HL-60/S4 treated with phorbol 12-myristate 13-acetate at 8.2 ng/mL for 4 days and 3 days (cell line): Measurements from ENCODE around the gene SARS1.

Experiments used
- in situ Hi-C: fragments of 300-500 bp; cut with MboI; formaldehyde crosslinking; loops from 2 replicates; pipeline ENCODE4 v1.15.0; 2022; ENCODE audit warnings: low sequenced_read_pairs

Gene SARS1

DNA sequence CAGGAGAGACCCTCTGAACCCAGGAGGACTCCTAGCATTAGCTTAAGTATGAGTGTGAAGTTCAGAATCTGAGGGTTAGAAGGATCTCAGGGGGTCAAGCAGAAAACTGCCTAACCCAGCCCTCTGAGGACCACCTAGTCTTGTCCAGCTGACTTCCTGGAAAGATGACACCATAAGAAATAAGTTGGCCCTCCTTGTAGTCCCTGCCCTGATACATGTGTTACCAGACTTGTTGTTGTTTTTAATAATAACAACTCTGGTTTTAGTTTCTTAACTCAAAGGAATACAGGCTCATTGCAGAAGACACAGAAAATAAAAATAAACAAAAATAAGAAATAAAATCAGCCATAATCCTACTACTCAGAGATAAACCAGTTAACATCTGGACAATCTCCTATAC is 21.8 kb upstream of the SARS1 start:
- in situ Hi-C loops = no loop called here

DNA sequence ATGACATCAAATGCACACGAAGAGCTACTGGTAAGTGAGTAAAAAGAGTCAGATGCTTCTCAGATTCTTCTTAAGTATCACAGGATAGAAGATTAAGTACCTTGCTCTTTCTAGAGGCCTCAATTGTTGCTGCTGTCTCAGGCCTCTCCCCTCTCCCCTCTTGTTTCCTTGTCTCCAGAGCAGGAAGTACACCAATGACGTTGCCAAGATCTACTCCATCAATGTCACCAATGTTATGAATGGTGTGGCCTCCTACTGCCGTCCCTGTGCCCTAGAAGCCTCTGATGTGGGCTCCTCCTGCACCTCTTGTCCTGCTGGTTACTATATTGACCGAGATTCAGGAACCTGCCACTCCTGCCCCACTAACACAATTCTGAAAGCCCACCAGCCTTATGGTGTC is 21.3 kb upstream of the SARS1 start:
- in situ Hi-C loops = no loop called here

DNA sequence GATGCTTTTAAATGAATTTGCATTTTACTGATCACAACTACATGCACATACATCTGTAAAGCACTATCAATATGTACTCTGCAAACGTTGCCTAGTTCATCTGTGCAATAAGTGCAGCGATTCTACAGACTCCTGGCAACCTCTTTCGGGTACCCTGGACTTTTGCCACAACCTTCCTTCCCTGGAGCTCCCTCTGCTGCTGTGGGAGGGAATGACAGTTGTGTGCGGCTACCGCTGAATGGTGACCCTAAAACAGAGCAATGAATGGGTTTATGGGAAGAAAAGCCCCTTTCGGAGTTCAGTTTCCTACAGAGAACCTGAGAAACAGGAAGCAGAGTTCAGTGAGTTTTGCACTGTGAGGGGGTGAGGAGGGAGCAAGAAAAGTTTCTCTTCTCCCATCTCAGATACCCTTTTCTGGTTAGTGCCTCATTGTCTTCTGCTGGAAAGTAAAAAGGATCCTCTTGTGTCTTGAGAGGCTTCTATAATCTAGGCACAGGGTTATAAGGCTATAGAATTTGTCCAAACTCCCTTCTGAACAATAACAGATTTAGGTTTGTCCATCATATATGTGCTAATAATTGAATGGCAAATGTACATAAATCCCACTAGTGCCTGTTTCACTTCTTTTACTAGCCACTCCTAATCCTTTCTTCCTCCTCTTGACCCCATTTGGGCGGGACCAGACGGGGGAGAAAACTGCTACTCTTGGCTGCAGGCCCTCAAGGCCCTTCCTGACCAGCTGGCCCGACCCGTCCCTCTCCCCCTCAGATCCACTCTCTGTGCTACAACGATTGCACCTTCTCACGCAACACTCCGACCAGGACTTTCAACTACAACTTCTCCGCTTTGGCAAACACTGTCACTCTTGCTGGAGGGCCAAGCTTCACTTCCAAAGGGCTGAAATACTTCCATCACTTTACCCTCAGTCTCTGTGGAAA is 19.8 kb upstream of the SARS1 start:
- in situ Hi-C loops = no loop called here

DNA sequence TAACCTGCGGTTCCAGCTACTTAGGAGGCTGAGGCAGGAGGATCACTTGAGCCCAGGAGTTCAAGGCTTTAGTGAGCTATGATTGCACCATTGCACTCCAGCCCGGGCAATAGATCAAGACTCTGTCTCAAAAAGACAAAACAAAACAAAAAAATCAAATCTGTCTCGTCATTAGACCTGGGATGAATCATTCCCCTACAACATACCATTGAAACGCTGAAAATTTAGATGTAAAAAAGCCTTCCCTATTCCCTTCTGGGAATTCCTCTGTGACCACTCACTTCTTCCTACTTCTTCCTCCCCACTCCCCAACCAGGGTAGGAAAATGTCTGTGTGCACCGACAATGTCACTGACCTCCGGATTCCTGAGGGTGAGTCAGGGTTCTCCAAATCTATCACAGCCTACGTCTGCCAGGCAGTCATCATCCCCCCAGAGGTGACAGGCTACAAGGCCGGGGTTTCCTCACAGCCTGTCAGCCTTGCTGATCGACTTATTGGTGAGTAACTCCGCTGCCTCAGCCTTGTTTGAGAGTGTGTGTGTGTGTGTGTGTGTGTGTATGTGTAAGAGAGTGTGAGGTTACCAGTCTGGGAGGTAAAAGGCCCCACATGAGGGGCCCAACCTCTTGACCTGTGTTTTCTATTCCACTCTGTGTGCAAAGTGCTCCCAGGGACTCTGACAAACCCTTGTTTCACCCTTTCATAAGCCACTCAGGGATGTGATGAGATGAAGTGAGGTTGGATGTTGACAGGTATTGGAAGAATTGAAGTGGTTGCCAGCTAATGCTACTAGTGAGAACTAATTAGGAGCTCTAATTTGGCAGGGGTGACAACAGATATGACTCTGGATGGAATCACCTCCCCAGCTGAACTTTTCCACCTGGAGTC is 16.3 kb upstream of the SARS1 start:
- in situ Hi-C loops = no loop called here

DNA sequence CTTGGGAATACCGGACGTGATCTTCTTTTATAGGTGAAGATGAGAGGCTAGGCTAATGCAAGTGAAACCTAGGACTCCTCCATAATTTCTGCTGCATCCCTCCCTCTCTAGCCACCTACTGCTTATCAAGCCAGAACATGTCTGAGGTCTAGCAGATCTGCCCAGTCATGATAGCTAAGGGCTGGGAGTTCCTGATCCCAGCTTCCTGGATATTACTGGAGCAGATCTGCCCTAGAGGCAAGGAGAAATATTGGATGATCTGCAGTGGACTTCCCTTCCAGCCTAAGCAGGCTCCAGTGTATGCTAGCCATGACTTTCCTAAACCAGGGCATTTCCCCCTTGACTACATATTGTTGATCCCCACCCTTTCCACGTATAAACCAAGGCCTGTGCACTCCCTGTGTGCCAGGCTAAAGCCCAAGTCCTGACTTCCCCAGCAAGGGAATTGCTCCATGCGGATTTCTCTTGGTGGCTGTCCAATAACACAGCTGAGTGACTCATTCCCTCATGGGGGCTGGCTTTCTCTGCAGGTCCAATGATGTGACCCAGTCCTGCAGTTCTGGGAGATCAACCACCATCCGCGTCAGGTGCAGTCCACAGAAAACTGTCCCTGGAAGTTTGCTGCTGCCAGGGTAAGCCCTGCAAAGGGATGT is 15.5 kb upstream of the SARS1 start:
- in situ Hi-C loops = no loop called here

DNA sequence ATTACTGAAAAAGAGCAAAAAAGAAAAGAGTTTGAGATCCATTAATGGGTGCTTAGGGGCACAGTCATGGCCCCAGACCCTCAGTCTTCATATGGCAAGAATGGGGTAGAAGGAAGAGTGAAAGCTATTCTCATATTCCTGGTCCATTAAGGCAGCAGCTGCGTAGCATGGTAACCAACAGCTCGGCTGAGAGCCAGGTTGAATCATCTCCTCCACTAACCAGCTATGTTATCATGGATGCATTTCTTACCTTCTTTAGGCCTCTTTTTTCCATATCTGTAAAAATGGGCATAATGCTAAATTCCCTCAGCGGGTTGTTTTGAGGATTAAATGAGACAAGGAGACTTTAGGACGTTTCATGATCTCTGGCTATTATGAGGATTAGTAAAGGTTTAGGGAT is 15.0 kb upstream of the SARS1 start:
- in situ Hi-C loops = no loop called here

DNA sequence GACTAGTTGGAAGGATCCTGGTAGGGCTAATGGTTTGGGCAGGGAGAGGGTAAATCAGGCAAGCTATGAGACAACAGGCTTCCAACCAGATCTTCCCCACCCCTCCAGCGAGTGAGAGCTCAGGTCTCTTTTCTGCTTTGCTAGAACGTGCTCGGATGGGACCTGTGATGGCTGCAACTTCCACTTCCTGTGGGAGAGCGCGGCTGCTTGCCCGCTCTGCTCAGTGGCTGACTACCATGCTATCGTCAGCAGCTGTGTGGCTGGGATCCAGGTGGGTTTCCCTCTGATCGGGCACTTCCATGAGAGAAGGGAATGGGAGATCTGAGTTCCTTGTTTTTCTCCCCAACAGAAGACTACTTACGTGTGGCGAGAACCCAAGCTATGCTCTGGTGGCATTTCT is 14.0 kb upstream of the SARS1 start:
- in situ Hi-C loops = loop anchor here (25.0 kb wide), 1 partner anchor 87 kb away; the partner anchor contains the start of gene ELAPOR1

DNA sequence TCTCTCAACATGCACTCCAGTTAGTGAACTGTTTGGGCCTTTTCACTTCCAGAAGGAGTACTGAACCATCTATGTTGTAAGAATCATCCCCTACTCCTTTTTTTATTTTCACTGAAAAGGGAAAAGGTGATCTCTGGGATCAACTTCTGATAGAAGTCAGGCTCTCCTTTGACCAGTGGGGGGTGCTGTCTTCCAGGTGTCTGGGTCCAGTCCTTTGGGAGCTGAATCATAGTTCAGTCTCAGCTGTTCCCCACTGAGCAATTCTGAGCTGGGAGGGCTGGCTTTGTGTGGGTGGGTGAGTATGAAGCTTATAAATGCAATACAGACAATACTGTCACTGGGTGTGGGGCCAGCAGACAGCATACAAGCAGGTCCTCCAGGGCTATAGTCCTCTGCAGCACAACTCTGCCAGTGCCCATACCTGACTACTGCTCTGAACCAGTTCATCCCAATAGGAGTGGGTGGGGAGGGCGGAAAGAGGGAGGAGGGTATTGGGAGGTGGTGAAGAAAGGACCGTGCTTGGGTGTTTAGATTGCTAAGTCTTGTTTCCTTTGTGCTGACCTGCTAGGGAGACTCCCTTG is 12.5 kb upstream of the SARS1 start:
- in situ Hi-C loops = loop anchor here (25.0 kb wide), 1 partner anchor 89 kb away; the partner anchor contains the start of gene ELAPOR1

DNA sequence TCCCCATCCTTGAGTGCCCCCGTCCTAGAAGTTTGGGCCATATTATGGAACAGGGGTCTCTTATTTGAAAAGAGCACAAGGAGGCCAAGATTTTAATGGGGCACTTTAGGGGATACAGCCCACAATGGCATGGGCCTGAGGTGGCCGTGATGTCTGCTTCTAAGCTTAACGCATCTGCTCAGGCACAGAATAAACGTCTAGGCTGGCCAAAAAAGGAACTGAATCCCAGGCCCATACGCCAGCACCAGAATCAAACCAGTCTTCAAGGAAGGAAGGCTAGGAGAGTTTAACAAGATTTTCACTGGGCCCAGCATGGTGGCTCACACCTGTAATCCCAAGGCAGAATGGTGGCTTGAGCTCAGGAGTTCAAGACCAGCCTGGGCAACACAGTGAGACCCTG is 9.2 kb upstream of the SARS1 start:
- in situ Hi-C loops = loop anchor here (25.0 kb wide), 1 partner anchor 92 kb away; the partner anchor contains the start of gene ELAPOR1

DNA sequence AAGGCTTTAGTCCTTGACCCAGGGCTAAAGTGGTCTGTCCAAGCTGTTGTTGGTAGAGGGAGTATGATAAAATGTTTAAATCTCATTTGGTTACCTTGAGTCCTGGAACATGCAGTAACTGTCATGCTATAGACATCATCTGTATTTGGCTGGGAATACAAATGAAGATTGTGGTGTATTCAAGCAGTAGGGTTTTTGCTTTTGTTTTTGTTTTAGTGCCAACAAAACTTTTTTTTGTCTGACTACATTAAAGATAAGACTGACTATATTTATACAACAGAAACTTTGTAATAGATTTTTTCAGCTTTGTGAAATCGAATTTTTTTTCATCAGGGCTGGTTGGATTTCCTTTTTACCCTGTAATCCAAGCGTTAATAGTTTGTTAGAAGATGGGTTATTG is 7.4 kb upstream of the SARS1 start:
- in situ Hi-C loops = loop anchor here (25.0 kb wide), 1 partner anchor 94 kb away; the partner anchor contains the start of gene ELAPOR1

DNA sequence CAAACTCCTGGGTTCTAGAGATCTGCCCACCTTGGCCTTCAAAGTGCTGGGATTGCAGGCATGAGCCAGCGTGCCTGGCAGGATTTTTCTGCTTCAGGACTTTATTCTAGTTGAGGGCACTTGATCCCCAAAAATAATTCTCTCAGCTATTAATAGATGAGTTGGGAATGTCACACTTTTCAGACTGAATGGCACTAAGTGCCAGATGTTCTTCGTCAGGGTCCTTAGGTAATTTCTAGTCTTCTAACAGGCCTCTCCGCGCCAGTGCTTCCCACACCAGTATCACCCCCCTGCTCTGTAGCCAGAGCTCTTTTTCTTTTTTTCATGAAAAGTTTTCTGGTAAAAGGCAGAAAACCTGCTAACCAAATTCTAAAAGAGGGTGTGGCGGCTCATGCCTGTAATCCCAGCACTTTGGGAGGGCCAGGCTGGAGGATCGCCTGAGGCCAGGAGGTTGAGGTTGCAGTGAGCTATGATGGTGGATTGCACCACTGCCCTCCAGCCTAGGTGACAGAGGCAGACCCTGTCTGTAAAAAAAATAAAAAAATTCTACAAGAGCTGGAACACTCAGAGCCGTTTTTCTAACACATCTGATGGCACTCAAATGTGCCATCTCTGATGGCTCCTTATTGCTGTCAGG is 6.1 kb upstream of the SARS1 start:
- in situ Hi-C loops = loop anchor here (25.0 kb wide), 1 partner anchor 95 kb away; the partner anchor contains the start of gene ELAPOR1

DNA sequence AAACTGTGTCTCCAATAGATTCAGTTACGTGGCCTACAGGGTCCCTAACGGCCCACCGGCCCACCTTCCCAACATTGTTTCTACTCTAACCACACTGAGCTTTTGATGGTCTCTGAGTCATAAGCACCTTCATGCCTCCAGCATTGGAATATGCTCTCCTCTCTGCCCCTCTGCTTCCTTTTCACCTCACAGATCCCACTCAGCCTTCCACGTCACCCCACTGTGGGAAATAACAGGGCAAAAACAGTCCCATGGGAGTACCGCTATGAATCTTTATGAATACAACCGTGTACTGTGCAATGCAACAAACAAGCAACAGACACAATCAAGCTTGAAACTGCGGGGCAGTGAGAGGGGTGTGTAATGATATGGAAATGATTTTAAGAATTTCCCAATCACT is 5.3 kb upstream of the SARS1 start:
- in situ Hi-C loops = loop anchor here (25.0 kb wide), 1 partner anchor 96 kb away; the partner anchor contains the start of gene ELAPOR1

DNA sequence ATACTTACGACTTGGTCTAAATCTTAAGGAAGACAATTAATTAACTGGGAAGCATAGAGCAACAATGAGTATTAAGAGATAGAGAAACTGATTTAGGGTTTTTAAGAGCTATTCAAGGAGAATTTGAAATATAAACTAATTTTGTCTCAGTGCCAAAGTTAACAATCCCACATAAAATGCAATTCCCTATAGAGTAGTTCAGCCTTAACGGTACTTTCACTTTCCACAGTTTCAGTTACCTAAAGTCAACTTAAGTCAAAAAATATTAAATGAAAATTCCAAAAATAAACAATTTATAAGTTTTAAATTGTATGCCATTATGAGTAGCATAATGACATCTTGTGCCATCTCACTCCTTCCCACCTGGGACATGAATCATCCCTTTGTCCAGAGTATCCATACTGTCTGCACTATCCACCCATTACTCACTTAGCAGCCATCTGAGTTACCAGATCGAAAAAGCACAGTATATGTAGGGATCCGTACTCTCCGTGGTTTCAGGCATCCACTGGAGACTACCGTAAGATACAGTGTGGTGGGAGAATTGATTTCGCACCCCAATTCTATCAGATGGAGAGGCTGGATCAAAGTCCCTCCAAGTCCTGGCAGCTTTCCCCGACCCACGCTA is 4.8 kb upstream of the SARS1 start:
- in situ Hi-C loops = loop anchor here (25.0 kb wide), 1 partner anchor 97 kb away; the partner anchor contains the start of gene ELAPOR1

DNA sequence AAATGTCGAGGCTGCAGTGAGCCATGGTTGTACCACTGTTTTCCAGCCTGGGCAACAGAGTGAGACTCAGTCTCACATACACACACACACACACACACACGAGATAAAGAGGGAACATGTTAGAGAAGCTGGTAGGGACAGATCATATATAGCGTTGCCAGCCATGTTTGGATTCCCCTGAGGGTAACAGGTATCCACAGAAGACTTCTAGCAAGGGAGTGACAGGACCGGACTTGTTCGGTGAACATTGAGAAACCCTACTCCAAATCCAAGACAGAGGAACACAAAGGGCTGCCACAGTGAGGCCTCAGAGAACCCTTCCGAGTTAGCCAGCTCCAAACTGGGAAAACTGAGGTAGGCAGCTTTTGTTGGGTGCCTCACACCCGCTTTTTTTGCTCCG is 3.7 kb upstream of the SARS1 start:
- in situ Hi-C loops = loop anchor here (25.0 kb wide), 1 partner anchor 98 kb away; the partner anchor contains the start of gene ELAPOR1

DNA sequence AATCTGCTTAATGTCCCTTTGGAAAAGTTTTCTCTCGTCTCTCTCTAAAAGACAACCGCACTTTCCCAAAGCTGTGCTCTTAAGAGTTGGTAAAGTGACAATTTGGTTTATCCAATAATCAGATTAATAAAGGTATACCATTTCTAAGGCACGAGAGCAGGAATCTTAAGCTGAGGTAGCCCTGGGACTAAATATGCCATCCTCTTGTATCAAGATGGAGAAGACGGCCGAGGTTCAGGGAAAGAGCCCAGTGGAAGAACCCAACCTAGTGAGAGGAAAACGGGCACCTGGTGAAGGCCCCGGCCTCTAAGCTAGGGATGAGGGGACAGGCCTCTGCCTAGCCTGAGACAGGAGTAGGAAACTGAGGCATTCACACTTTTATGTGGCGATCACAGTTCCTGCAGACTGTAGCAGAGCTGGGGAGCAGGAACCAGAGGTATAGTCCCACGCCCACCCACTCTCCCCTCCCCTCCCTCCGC is 334 bp upstream of the SARS1 start:
- in situ Hi-C loops = loop anchor here (25.0 kb wide), 1 partner anchor 101 kb away; the partner anchor contains the start of gene ELAPOR1

DNA sequence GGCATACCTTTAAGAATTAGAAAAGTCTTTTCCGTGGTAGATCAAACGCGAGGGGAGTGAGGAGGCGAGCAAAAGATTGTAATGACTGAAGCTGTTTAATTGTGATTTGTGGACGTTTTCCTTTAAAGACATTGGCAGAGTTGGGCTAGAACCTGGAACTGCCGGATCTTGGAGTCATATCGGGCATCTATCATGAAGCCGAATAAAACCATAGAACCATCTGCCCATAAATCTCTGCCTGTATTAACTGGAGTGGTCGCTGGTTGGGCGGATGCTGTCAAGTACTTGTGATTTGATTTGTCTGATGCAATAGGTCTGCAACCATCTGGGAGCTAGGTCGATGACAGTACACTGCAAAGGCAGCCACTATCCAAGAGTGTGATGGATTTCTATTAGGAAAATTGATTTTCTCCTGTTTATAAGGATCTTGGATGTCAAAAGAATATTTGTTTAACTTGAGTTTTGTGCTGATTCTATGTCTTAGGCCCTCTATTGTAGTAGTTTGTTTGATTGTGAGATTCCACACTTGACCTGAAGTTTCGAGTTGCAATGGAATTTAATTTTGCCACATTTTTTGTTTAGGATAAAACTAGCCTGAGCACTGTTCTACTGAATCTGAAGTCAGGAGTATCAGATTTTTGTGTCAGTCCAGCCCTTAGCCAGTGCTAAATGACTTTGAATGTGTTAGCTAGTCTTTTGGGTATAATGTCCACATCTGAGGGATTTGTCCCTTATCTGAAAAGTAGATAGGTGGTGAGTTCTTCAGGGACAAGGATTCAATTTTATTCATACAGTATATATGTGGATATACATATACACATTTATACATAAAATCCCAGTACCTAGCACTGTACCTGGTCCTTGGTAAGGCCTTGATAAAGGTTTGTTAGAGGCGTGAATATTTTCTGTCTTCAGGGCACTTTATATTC is 1.2 kb downstream of the SARS1 start:
- in situ Hi-C loops = loop anchor here (25.0 kb wide), 1 partner anchor 103 kb away; the partner anchor contains the start of gene ELAPOR1

DNA sequence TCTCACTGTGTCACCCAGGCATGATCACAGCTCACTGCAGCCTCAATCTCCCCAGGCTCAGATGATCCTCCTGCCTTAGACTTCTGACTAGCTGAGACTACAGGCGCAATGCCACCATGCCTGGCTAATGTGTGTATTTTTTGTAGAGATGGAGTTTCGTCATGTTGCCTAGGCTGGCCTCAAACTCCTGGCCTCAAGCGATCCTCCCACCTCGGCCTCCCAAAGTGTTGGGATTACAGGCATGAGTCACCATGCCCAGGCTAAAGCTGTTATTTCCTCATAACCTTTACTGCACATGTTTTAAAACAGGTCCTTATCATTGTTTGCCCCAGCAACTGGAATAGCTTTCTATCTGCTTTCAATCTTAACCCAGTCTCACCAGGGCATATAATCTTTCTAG is 2.9 kb downstream of the SARS1 start:
- in situ Hi-C loops = loop anchor here (25.0 kb wide), 1 partner anchor 104 kb away; the partner anchor contains the start of gene ELAPOR1

DNA sequence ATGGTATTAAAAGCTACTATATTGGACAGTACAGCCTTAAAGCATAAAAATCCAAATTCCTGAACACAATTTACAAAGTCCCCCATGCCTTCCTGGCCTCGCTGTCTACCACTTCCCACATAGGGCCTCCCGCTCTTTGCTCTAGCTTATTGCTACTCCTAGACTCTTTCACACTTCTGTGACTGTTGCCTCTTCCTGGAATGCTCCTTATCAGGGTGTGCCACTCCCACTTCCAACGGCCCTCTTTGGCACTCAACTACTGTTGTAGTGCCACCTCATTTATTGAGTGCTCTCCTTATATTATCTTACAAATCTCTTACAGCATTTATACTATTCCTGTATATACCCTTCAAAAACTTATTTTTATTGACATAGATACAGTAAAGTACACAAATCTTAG is 4.8 kb downstream of the SARS1 start:
- in situ Hi-C loops = loop anchor here (25.0 kb wide), 1 partner anchor 106 kb away; the partner anchor contains the start of gene ELAPOR1
